ENCODE data around the gene SPATA24.

DNA sequence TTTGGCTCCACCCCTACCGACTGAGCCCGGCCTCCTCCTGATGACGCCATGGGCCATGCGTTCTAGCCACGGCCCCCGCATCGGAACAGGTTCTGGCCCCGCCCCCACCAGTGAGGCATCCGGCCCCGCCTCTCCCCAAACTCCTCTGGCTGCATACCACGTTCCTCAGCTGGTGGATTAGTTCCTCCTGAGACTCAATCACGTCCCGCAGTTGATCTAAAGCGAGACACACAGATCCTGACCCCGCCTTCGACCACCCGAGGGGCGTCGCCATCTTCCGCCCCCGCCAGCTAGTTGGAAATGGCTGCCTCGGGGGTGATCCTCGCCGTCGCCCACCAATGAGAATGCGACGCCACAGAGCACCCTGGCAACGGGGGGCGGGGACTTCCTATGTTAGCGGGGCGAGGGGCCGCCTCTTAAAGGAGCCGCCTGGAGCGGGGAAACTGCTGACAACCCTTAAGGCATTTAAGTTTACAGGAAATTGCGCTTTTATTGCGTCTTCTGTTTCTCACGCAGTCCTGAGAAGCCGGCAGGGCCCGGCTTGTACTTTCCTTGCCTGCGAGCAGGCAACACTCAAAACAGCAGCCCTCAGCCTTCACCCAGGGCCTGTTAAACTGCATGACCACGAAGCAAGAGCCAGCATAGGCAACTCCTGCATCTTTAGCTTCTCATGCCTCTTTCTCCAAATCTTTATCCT is at the start of gene SPATA24:
- TF ChIP-seq, protein P1, sequence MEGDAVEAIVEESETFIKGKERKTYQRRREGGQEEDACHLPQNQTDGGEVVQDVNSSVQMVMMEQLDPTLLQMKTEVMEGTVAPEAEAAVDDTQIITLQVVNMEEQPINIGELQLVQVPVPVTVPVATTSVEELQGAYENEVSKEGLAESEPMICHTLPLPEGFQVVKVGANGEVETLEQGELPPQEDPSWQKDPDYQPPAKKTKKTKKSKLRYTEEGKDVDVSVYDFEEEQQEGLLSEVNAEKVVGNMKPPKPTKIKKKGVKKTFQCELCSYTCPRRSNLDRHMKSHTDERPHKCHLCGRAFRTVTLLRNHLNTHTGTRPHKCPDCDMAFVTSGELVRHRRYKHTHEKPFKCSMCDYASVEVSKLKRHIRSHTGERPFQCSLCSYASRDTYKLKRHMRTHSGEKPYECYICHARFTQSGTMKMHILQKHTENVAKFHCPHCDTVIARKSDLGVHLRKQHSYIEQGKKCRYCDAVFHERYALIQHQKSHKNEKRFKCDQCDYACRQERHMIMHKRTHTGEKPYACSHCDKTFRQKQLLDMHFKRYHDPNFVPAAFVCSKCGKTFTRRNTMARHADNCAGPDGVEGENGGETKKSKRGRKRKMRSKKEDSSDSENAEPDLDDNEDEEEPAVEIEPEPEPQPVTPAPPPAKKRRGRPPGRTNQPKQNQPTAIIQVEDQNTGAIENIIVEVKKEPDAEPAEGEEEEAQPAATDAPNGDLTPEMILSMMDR (IDR thresholded peaks at IDR 0.05): no peak
- TF ChIP-seq POLR2AphosphoS5 (IDR thresholded peaks at IDR 0.05): peak; percentile 71
